Thyroid gland (tissue), 4 donors: Measurements from ENCODE around the gene PROC.

ENCODE experiments used
- CTCF ChIP-seq, 6 experiments: fragments of 200-600 bp in 3 of 6; fragments of 450-650 bp in 3 of 6; sonication (generic) in 3 of 6; IDR thresholded peaks; one replicate each; pipeline ENCODE4 v1.5.1; 2016 to 2019; ENCODE audit warnings: antibody characterized with exemption in 6 of 6, mild to moderate bottlenecking in 2 of 6, inconsistent platforms in 1 of 6, moderate library complexity in 1 of 6
- POLR2A ChIP-seq, 2 donors: fragments of 450-650 bp; IDR thresholded peaks; one replicate each; pipeline ENCODE4 v1.6.1; 2017; ENCODE audit warnings: antibody characterized with exemption in 2 of 2, mild to moderate bottlenecking in 2 of 2, moderate library complexity in 1 of 2

GRCh38 chr2:127449414-127449813, 31.2 kb downstream of the PROC start:
- TF ChIP-seq POLR2A (IDR thresholded peaks at IDR 0.05) (no peak), CTCF (IDR thresholded peaks at IDR 0.05) (no peak)
